ENCODE measurements around the gene NUDT8.

Gene NUDT8

GRCh38 chr11:67667490-67668191 lies 37.9 kb upstream of the NUDT8 start:
- no peak for TF ChIP-seq CEBPB (IDR thresholded peaks at IDR 0.05)
- TF ChIP-seq ZBTB7A (IDR thresholded peaks at IDR 0.05; ENCODE audit: low read depth), result peak; percentile 47; the same call in 1 of the 2 replicates
- TF ChIP-seq NFIC (IDR thresholded peaks at IDR 0.05), result peak; percentile 48

GRCh38 chr11:67666676-67667489 lies 37.1 kb upstream of the NUDT8 start:
- TF ChIP-seq CREB1 (IDR thresholded peaks at IDR 0.05; ENCODE audit: low read depth) (no peak), CEBPB (IDR thresholded peaks at IDR 0.05) (no peak), RAD21 (IDR thresholded peaks at IDR 0.05; ENCODE audit: low read depth) (no peak), EGR1 (IDR thresholded peaks at IDR 0.05) (no peak), TEAD4 (IDR thresholded peaks at IDR 0.05) (no peak), USF1 (IDR thresholded peaks at IDR 0.05) (no peak), TCF12 (IDR thresholded peaks at IDR 0.05; ENCODE audit: low read depth) (no peak), REST (IDR thresholded peaks at IDR 0.05; ENCODE audit: low read depth) (no peak), TAF1 (IDR thresholded peaks at IDR 0.05; ENCODE audit: low read depth) (no peak), NFIC (IDR thresholded peaks at IDR 0.05) (no peak), EP300 (IDR thresholded peaks at IDR 0.05; ENCODE audit: borderline replicate concordance) (no peak), MAX (IDR thresholded peaks at IDR 0.05) (no peak), YY1 (IDR thresholded peaks at IDR 0.05; ENCODE audit: low read depth) (no peak), ZBTB7A (IDR thresholded peaks at IDR 0.05; ENCODE audit: low read depth) (no peak), FOXM1 (IDR thresholded peaks at IDR 0.05; ENCODE audit: borderline replicate concordance, low read depth) (no peak)

- TF ChIP-seq USF1 (IDR thresholded peaks at IDR 0.05) (no peak), CEBPB (IDR thresholded peaks at IDR 0.05) (no peak), TAF1 (IDR thresholded peaks at IDR 0.05; ENCODE audit: low read depth) (no peak), TCF12 (IDR thresholded peaks at IDR 0.05; ENCODE audit: low read depth) (no peak), RAD21 (IDR thresholded peaks at IDR 0.05; ENCODE audit: low read depth) (no peak), ZBTB7A (IDR thresholded peaks at IDR 0.05; ENCODE audit: low read depth) (no peak), EP300 (IDR thresholded peaks at IDR 0.05; ENCODE audit: borderline replicate concordance) (no peak)
Observed at GRCh38 chr11:67666303-67666645, 36.5 kb upstream of the NUDT8 start.

- no peak for TF ChIP-seq TAF1 (IDR thresholded peaks at IDR 0.05; ENCODE audit: low read depth)
- no peak for TF ChIP-seq ZBTB7A (IDR thresholded peaks at IDR 0.05; ENCODE audit: low read depth)
- TF ChIP-seq NFIC (IDR thresholded peaks at IDR 0.05), result no peak
- TF ChIP-seq CEBPB (IDR thresholded peaks at IDR 0.05), result no peak
- no peak for TF ChIP-seq CREB1 (IDR thresholded peaks at IDR 0.05; ENCODE audit: low read depth)
- no peak for TF ChIP-seq TEAD4 (IDR thresholded peaks at IDR 0.05)
- no peak for TF ChIP-seq TCF12 (IDR thresholded peaks at IDR 0.05; ENCODE audit: low read depth)
- TF ChIP-seq RAD21 (IDR thresholded peaks at IDR 0.05; ENCODE audit: low read depth), result peak; percentile 83
- no peak for TF ChIP-seq REST (IDR thresholded peaks at IDR 0.05; ENCODE audit: low read depth)
- no peak for TF ChIP-seq EGR1 (IDR thresholded peaks at IDR 0.05)
- peak; percentile 30; the same call in 1 of the 2 replicates for TF ChIP-seq MAX (IDR thresholded peaks at IDR 0.05)
- TF ChIP-seq USF1 (IDR thresholded peaks at IDR 0.05), result peak; percentile 60; the same call in 1 of the 2 replicates
- TF ChIP-seq FOXM1 (IDR thresholded peaks at IDR 0.05; ENCODE audit: borderline replicate concordance, low read depth), result no peak
- TF ChIP-seq YY1 (IDR thresholded peaks at IDR 0.05; ENCODE audit: low read depth), result no peak
- TF ChIP-seq EP300 (IDR thresholded peaks at IDR 0.05; ENCODE audit: borderline replicate concordance), result no peak
Observed at GRCh38 chr11:67665541-67666302, 36.0 kb upstream of the NUDT8 start.
